ENCODE results near the gene TRIM15. TPM values are rescaled to one million over a fixed set of nuclear protein-coding genes. Genes with fewer than 3 reads are reported as not detected.

TRIM15 gene
- total RNA-seq, 1 donor = not detected

DNA sequence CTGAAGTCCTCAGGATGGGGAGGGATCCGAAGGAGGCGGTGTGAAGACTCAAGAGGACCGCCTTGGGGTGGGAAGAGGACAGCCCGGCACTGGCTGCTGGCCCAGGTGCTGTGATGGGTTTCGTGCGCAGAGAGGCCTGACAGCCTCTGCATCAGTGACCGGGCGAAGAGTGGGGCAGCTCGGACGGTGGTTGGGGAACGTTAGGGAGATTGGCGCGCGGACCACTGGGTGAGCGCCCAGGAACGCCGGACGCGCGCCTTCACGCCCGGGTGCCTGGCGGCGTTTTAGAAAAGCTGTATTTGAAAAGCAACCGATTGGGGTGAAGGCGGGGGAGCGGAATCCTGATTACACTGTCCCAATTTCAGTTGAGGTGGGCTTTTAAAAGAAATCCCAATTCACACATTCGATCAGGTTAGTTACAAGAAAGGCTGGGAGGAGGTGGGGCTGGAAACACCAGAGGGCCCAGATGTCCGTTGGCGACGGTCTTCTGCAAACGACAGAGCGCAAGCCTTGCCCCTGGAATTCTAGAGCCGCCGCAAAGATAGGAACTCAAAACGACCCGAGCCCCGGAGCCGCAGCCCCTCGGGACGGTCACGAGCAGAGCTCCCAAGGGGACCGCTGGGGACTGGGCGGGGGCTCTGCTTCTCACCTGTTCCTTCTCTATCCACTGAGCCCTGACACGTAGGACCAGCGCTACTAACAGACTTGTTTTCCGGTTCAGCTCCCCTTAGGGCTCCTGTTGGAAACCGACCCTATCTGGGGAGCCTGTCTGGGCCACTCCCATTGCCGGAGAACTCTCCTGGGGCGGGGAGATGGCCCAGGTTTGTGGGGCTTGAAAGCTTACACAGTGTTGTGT, 35.9 kb upstream of the TRIM15 start:
- H3K4me3 ChIP-seq (ENCODE audit: low read depth, low read length) = no peak overlapping the region
- no peak for DNase-seq (ENCODE audit: low read depth)

DNA sequence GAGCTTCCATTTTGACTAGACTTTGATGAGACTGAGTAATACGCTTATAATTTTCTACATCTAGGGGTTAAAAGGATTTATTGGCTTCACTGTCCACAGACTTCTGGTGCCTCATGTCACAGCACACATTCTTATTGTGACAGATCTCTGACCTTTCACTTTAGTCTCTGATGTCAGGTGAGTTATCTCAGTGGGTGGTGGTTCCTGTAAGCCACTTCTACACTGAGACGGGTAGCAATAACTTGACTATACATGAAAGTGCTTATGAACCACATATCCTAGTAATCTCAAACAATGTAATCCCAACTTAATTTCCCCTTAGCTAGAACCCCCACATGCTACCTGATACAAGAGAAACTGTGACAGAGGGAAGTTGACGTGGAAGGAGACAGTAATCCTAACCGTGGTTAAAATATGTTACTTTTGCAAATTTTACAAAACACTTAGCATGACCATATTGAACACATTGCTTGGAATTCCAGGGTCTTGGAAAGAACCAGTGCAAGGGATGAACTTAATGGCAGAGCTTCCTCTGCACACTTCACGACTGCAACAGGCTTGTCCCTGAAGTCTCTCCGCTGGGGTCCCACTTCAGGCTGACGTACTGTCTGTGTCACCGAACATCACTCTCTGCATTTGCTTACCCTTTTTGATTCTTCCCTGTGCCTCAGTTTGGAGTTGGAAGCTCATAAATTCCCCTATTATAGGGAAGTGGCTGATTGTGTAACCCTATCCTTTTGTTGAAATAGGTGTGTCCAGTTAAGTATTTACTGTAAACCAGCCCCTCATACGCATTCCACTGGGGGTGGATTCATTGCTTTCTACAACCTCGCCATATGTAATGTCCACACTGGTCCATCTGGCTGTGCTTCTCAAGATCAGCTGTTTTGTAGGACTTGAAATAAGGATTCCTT, 33.8 kb upstream of the TRIM15 start:
- TF ChIP-seq, protein P1, sequence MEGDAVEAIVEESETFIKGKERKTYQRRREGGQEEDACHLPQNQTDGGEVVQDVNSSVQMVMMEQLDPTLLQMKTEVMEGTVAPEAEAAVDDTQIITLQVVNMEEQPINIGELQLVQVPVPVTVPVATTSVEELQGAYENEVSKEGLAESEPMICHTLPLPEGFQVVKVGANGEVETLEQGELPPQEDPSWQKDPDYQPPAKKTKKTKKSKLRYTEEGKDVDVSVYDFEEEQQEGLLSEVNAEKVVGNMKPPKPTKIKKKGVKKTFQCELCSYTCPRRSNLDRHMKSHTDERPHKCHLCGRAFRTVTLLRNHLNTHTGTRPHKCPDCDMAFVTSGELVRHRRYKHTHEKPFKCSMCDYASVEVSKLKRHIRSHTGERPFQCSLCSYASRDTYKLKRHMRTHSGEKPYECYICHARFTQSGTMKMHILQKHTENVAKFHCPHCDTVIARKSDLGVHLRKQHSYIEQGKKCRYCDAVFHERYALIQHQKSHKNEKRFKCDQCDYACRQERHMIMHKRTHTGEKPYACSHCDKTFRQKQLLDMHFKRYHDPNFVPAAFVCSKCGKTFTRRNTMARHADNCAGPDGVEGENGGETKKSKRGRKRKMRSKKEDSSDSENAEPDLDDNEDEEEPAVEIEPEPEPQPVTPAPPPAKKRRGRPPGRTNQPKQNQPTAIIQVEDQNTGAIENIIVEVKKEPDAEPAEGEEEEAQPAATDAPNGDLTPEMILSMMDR (IDR thresholded peaks at IDR 0.05; ENCODE audit: insufficient read depth, low read depth, low read length) = no peak
- DNase-seq (ENCODE audit: low read depth) = peak; percentile 18
- no peak overlapping the region for H3K4me3 ChIP-seq (ENCODE audit: low read depth, low read length)

More for the DNA sequence above, 35.9 kb upstream of the TRIM15 start:
- TF ChIP-seq, protein P1 (IDR thresholded peaks at IDR 0.05; ENCODE audit: insufficient read depth, low read depth, low read length) = no peak

DNA sequence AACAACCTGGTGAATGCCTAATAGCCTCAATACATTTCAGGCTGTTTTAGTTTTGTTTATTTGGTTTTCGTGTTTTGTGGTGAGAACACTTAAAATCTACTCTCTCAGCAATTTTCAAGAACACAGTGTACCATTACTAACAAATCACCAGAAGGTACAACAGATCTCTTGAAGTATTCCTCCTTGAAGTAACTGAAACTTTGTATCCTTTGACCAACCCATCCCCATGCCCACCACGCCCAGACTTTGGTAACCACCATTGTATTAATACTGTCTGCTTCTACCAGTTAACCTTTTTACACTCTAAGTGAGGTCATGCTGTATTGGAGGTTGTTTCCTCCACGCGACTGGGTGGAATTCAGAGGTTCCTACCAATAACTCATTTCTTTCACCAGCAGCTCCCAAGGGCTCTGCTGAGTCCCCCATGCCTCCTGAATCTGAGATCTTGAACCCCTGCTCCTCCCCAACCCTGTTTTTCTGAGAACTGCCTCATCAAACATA, 33.1 kb upstream of the TRIM15 start:
- H3K4me3 ChIP-seq (ENCODE audit: low read depth, low read length) = no peak overlapping the region
- TF ChIP-seq, protein P1 (IDR thresholded peaks at IDR 0.05; ENCODE audit: insufficient read depth, low read depth, low read length) = no peak
- no peak for DNase-seq (ENCODE audit: low read depth)

DNA sequence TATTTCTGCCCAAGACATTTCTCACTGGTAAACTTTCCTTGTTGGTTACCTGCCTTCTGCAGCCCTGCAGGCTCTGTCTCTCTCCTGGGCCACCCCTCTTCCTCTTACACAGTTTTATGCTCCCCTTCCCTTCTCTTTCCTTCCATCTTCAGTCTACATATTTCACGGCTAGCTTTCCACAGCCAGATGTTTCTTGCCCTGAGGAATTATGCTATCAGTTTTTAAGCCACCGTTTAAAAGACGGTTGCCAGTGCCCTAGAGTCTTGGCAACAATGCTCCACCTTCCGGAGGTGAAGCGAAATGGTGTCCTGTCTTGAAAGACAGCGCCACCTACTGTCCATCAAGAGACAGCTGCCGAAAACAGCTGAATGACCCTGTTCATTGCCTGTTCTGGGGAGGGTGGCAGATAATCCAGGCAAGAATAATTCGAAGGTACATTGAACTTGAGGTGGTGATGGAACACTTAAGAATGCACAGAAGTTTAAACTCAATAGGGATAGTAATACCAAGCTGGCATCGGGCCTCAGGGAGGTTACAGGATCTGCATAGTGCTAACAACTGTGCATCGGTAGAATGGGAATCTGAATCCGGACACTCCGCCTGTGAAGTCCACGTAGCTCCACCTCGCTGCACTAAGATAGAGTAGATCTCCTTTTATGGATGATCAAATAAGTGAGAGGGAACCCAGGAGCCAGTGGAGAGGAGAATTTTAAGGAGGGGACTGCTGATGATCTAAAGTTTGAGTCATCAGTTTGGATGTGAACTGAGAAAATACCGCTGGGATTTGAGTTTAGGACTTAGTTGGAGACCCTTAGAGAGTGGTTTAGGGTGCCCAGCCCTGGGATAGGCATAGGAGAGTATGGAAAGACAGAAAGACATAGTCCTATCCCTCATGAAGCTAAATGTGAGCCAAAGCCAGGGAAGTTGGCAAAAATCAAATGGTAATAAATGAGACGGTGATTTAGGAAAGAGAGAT, 32.2 kb upstream of the TRIM15 start:
- DNase-seq (ENCODE audit: low read depth) = peak; percentile 92
- TF ChIP-seq, protein P1 (IDR thresholded peaks at IDR 0.05; ENCODE audit: insufficient read depth, low read depth, low read length) = peak; percentile 100
- H3K4me3 ChIP-seq (ENCODE audit: low read depth, low read length) = no peak overlapping the region

DNA sequence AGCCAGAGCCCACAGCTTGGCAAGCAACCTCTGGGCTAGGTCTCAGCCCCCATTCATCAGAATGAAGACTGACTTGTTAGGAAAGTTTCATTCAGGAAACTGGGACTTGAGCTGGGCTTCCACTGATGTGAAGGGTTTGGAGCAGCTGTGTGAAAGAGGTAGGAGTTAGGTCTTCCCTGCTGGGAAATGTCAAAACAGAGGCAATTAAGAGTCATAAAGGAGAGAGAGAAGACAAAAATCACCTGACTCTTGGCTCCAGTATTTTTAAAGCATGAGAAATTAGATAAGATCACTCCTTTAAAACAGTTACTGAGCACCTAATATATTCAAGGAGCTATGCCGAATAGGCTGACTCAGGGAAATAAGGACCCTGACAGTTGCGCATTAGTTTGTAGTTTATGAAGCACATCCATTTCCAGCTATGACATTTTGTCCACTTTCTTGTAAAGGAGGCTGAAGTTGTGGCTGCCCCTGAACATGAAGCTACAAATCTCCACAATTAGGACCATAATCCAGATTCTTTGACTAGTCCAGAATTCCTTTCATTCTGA, 31.3 kb upstream of the TRIM15 start:
- no peak for DNase-seq (ENCODE audit: low read depth)
- H3K4me3 ChIP-seq (ENCODE audit: low read depth, low read length) = no peak overlapping the region
- TF ChIP-seq, protein P1 (IDR thresholded peaks at IDR 0.05; ENCODE audit: insufficient read depth, low read depth, low read length) = no peak

All from fibroblast of villous mesenchyme (primary cell).